Peyer's patch (tissue), 4 donors: ENCODE results near the gene GFI1B.

Experiments used
- POLR2A ChIP-seq, 2 donors: fragments of 450-650 bp; IDR thresholded peaks; one replicate each; pipeline ENCODE4 v1.5.1; 2017; ENCODE audit warnings: antibody characterized with exemption in 2 of 2, mild to moderate bottlenecking in 2 of 2, moderate library complexity in 2 of 2
- TF ChIP-seq, protein P1 (sequence below), 6 experiments: fragments of 450-650 bp in 4 of 6; fragments of 200-600 bp in 2 of 6; sonication (generic) in 1 of 6; IDR thresholded peaks; one replicate each; pipeline ENCODE4 v1.5.1; 2017 to 2019; ENCODE audit warnings: antibody characterized with exemption in 6 of 6, mild to moderate bottlenecking in 3 of 6, moderate library complexity in 1 of 6

DNA sequence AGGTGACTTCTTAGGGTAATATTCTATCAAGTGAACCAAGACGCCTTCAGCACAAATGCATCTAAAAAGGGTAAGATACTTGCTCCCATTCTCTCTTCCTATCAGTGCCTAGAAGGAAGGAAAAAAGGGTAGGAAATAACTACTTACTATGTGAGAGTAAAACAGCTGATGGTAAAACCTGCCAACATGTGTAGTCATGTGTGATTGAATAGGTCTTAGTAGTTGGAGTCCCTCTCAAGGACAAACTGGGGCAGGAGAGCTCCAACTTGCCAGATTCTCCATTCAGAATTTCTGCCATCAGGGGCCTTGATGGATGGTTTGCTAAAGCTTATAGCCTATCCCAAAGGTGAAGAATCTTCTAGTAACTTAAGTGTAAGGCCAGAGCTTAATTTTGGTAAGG, 39.3 kb upstream of the GFI1B start:
- TF ChIP-seq, protein P1, sequence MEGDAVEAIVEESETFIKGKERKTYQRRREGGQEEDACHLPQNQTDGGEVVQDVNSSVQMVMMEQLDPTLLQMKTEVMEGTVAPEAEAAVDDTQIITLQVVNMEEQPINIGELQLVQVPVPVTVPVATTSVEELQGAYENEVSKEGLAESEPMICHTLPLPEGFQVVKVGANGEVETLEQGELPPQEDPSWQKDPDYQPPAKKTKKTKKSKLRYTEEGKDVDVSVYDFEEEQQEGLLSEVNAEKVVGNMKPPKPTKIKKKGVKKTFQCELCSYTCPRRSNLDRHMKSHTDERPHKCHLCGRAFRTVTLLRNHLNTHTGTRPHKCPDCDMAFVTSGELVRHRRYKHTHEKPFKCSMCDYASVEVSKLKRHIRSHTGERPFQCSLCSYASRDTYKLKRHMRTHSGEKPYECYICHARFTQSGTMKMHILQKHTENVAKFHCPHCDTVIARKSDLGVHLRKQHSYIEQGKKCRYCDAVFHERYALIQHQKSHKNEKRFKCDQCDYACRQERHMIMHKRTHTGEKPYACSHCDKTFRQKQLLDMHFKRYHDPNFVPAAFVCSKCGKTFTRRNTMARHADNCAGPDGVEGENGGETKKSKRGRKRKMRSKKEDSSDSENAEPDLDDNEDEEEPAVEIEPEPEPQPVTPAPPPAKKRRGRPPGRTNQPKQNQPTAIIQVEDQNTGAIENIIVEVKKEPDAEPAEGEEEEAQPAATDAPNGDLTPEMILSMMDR (IDR thresholded peaks at IDR 0.05), result no peak
- no peak for TF ChIP-seq POLR2A (IDR thresholded peaks at IDR 0.05)
